A673 (cell line): ENCODE data around the gene GALNT11. TPM values are rescaled to one million over a fixed set of nuclear protein-coding genes. Genes with fewer than 3 reads are reported as not detected.

Experiments used
- BruUV-seq: library from RNA; stranded (reverse); fragments of 400-500 nt; replicated peaks from 2 replicates; lab custom pipeline; 2021; lab: Mats Ljungman, UMichigan
- CTCF ChIA-PET: fragments of 300-600 bp; sonication (Branson Sonifier 250); formaldehyde crosslinking; loops from one replicate; lab custom pipeline; 2022; ENCODE audit warnings: antibody characterized with exemption; lab: Charles Lee
- POLR2A ChIA-PET: fragments of 300-600 bp; sonication (Branson Sonifier 250); formaldehyde crosslinking; loops from one replicate; lab custom pipeline; 2022; ENCODE audit warnings: antibody characterized with exemption; ENCODE audit not compliant: low non-redundant PET; lab: Charles Lee
- DNase-seq: peaks from one replicate; pipeline ENCODE4 v3.0.0-alpha.2; 2015; ENCODE audit warnings: low spot score
- H3K27ac ChIP-seq: fragments of 200-600 bp; sonication (generic); 2 replicates; pipeline ENCODE4 v1.5.1; 2016; ENCODE audit warnings: mixed run types, low read depth, mild to moderate bottlenecking, mixed read lengths, antibody characterized with exemption, low read length; ENCODE audit not compliant: poor library complexity, severe bottlenecking
- H3K27me3 ChIP-seq: fragments of 200-600 bp; sonication (generic); replicated peaks from 2 replicates; pipeline ENCODE4 v1.6.1; 2017; ENCODE audit warnings: mixed run types, low read depth, mild to moderate bottlenecking, mixed read lengths, antibody characterized with exemption, low read length; ENCODE audit not compliant: insufficient read depth, poor library complexity
- H3K36me3 ChIP-seq: fragments of 200-600 bp; sonication (generic); 2 replicates; pipeline ENCODE4 v1.6.1; 2016; ENCODE audit warnings: mixed run types, mild to moderate bottlenecking, mixed read lengths, antibody characterized with exemption, low read length; ENCODE audit not compliant: insufficient read depth, poor library complexity, severe bottlenecking
- H3K4me1 ChIP-seq: fragments of 200-600 bp; sonication (generic); 2 replicates; pipeline ENCODE4 v1.6.1; 2017; ENCODE audit warnings: mixed run types, mild to moderate bottlenecking, mixed read lengths, antibody characterized with exemption, low read length; ENCODE audit not compliant: insufficient read depth, poor library complexity, severe bottlenecking
- H3K4me3 ChIP-seq: fragments of 200-600 bp; sonication (generic); 2 replicates; pipeline ENCODE4 v1.5.1; 2016; ENCODE audit warnings: low read depth, mixed run types, mild to moderate bottlenecking, mixed read lengths, low read length; ENCODE audit not compliant: poor library complexity, severe bottlenecking
- H3K9me3 ChIP-seq: fragments of 200-600 bp; sonication (generic); 2 replicates; pipeline ENCODE4 v1.6.1; 2016; ENCODE audit warnings: mixed run types, low read depth, mild to moderate bottlenecking, mixed read lengths, antibody characterized with exemption, low read length; ENCODE audit not compliant: poor library complexity, severe bottlenecking
- EZH2 ChIP-seq: fragments of 200-600 bp; sonication (generic); IDR thresholded peaks from 2 replicates; pipeline ENCODE4 v1.6.1; 2017; ENCODE audit warnings: borderline replicate concordance, low read depth, mild to moderate bottlenecking, mixed read lengths, antibody characterized with exemption, low read length; ENCODE audit not compliant: poor library complexity, severe bottlenecking
- intact Hi-C: fragments of 100-400 bp; cut with micrococcal nuclease; formaldehyde crosslinking; loops from one replicate; pipeline ENCODE4 v1.10.0; 2022; ENCODE audit not compliant: unreplicated experiment
- total RNA-seq: library from RNA; stranded (reverse); gene quantifications from 2 replicates; pipeline ENCODE4 v1.2.3, GENCODE V29; 2021
- TF ChIP-seq, protein P1 (sequence below): fragments of 300-800, 200-600 bp; sonication (generic); conservative IDR thresholded peaks from 2 replicates; pipeline ENCODE4 v1.5.1; 2017; ENCODE audit warnings: low read depth, mild to moderate bottlenecking, antibody characterized with exemption, low read length, moderate library complexity, mixed read lengths

Gene GALNT11
- total RNA-seq, 1 experiment from 2014 or later: 35.5 TPM

DNA sequence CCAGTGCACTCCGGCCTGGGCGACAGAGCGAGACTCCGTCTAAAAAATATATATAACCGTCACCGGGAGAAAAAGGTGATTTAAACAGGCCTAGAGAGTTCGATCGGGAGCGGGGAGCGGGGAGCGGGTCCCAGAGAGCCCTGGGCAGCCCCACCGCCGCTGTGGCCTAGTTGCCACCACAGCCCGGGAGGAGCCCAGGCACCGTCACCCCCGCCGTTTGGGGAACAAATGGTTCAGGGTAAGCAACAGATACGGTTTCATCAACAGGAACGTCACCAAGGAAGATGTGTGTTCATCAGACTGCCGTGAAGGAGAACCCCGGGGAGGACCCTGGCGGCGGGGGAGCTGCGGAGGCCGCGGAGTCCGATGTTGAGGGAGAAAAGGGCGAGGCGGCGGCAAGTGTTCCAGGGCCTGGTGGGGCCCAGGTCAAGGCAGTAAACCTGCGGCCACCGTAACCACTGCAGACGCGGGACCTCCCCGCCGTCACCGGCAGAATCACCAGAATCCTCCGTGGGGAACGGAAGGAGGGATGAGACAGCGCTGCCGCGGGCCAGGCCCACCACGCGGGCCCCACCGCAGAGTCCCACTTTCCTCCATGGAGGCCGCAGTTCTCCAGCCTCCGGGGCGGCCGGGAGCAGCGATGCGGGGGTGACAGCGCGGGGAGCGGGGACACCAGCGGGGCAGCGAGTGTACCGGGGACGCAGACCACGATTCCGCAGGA, 103.4 kb downstream of the GALNT11 start:
- POLR2A ChIA-PET: no interaction called here
- CTCF ChIA-PET: no interaction called here
- no peak for DNase-seq
- TF ChIP-seq EZH2: no peak
- peaks cover 28% of the 10 kb centered on the region for H3K36me3 ChIP-seq
- H3K27ac ChIP-seq: no peak overlapping the region
- H3K4me3 ChIP-seq: no peak overlapping the region
- H3K27me3 ChIP-seq: no peaks in the 10 kb centered on the region
- no TSS peak for BruUV-seq
- H3K4me1 ChIP-seq: no peaks in the 10 kb centered on the region
- intact Hi-C loops: no loop called here
- peaks cover 8% of the 10 kb centered on the region for H3K9me3 ChIP-seq

DNA sequence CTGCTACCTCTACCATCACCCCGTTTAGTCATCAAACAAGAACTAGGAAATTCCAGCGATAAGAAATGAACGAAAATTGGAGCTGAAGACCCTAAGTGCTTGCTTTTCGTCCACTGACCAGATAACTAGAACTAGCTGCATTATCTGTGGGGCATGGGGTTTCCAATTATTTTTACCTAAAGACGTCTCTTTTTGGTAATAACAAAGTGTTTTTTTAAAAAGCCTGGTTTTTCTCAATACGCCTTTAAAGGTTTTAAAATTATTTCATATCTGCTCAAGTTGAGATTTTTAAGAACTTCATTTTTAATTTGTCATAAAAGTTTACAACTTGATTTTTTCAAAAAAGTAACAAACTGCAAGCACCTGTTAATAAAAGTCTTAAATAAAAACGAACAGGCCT, 104.2 kb downstream of the GALNT11 start:
- ChIA-PET CTCF (no interaction called here), POLR2A (no interaction called here)
- H3K4me1 ChIP-seq: no peaks in the 10 kb centered on the region
- TF ChIP-seq, protein P1, sequence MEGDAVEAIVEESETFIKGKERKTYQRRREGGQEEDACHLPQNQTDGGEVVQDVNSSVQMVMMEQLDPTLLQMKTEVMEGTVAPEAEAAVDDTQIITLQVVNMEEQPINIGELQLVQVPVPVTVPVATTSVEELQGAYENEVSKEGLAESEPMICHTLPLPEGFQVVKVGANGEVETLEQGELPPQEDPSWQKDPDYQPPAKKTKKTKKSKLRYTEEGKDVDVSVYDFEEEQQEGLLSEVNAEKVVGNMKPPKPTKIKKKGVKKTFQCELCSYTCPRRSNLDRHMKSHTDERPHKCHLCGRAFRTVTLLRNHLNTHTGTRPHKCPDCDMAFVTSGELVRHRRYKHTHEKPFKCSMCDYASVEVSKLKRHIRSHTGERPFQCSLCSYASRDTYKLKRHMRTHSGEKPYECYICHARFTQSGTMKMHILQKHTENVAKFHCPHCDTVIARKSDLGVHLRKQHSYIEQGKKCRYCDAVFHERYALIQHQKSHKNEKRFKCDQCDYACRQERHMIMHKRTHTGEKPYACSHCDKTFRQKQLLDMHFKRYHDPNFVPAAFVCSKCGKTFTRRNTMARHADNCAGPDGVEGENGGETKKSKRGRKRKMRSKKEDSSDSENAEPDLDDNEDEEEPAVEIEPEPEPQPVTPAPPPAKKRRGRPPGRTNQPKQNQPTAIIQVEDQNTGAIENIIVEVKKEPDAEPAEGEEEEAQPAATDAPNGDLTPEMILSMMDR: no peak
- no peak for TF ChIP-seq EZH2
- H3K4me3 ChIP-seq: no peak overlapping the region
- no peak for DNase-seq
- H3K27ac ChIP-seq: no peak overlapping the region
- intact Hi-C loops: no loop called here
- peaks cover 5% of the 10 kb centered on the region for H3K9me3 ChIP-seq
- H3K27me3 ChIP-seq: no peaks in the 10 kb centered on the region
- no TSS peak for BruUV-seq
- peaks cover 27% of the 10 kb centered on the region for H3K36me3 ChIP-seq

DNA sequence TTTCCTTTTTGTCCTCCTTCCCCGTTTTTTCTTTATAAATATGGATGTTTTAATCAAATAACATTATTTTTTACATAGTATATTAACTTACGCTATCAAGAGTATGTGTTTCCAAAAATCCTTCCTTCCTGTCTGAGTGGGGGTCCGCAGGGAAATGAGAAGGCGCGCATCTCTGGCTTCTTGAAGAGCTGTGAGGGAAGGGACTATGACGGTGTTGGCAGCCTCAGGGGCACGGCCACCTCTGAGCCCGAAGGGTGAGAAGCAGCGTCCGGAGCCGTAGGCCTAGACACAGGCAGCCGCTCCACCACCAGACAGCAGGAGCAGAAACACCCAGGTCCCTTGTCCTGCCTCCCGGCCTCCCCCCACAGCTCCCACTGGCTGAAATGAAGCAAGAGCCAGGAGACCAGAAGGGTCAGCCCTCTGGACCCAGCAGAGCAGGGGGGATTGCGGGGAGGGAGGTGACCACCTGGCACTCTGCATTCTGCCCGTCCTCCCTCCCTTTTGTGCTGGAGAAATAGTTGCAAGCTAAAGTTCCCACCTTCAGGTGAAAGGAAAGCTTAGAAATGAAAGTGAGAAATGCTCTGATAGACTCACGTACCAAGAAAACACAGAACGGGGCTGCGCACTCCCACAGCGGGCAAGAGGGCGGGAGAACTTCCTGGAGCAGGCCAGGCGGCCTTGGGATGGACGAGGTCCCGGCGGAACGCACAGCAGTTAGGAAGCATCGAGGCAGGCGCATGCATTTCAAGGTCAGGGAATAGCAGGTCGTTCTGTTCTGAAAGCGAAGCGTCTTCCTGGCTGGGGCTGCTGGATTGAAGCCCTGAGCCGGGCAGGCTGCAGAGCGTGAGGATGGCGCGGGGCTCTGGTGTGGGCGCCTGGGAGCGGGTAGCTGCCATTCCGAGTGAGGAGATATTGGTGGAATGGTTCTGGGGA, 105.5 kb downstream of the GALNT11 start:
- no peaks in the 10 kb centered on the region for H3K27me3 ChIP-seq
- H3K36me3 ChIP-seq: peaks cover 29% of the 10 kb centered on the region
- H3K4me3 ChIP-seq: no peak overlapping the region
- no peak for TF ChIP-seq EZH2
- TF ChIP-seq, protein P1: no peak
- H3K27ac ChIP-seq: no peak overlapping the region
- ChIA-PET CTCF (no interaction called here), POLR2A (no interaction called here)
- no peaks in the 10 kb centered on the region for H3K9me3 ChIP-seq
- DNase-seq: no peak
- no TSS peak for BruUV-seq
- intact Hi-C loops: no loop called here
- H3K4me1 ChIP-seq: no peaks in the 10 kb centered on the region
